Inflammatory macrophage treated with lipopolysaccharide for 4 hours (primary cell): Measurements from ENCODE around the gene GNAI3.

Experiments
- DNase-seq: peaks from one replicate; pipeline ENCODE4 v3.0.0-alpha.2; 2020

Gene GNAI3

GRCh38 chr1:109546311-109547109 lies 1.9 kb upstream of the GNAI3 start:
- DNase-seq, result peak; percentile 91

GRCh38 chr1:109547463-109548320 lies 723 bp upstream of the GNAI3 start:
- DNase-seq, result no peak

DNA sequence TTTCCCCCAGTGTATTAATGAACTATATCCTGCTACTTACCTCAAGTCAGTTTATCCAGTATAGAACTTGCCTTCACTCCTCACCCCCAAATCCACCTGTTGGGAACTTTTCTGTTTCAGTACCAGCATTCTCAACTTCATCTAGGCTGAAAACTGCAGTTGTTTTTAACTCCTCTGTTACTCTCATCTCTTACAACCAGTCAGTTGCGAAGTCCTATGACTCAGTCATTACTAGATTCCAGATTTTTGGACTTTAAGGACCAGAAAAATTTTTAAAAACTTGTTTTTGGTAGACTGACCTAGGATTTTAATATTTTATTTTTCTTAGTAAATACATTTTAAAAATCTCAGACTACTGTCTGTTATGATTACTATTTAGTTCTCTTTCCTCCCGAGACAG lies 8.1 kb downstream of the GNAI3 start:
- no peak for DNase-seq

GRCh38 chr1:109557520-109557919 lies 9.1 kb downstream of the GNAI3 start:
- no peak for DNase-seq

DNA sequence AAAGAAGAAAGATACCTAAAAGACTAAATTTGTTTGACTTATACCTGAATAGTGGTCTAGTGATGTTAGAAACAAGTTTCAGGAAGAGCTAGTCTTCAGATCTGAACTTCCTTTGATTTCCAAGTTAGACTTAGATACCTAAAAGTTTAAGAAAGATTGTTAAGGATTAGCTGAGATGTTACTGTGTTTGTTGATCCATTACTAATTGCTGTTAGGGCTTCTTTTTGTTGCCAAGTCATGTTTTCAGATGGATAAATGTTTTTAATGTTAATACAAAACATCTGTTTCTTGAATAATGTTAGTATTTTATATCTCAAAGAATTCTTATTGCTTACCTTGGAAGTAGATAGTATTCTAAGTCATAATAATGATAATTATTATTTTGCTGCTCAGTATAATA lies 11.6 kb downstream of the GNAI3 start:
- no peak for DNase-seq

- no peak for DNase-seq
Measured at GRCh38 chr1:109564194-109564878, 15.9 kb downstream of the GNAI3 start.

GRCh38 chr1:109565241-109565640 lies 16.8 kb downstream of the GNAI3 start:
- DNase-seq, result no peak

GRCh38 chr1:109566982-109567381 lies 18.6 kb downstream of the GNAI3 start:
- DNase-seq, result no peak

GRCh38 chr1:109567877-109568672 lies 19.7 kb downstream of the GNAI3 start:
- no peak for DNase-seq

DNA sequence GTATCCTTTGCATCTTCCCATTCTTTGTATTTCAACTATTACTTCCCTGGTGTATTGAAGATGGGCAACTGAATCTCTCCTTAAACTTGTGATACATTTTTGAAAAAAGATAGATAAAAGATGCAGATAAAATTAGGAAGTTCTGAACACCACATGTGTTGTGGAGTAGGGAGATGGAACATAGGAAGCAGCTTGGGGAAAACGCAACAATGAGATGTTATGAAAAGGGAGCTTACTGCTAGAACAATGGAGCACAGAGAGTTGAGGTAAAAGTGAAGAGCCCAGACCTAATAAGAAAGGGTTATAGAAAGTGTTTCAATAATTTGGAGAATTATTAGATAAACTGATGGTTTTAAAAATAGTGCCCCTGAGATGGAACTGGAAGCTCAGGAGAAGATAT lies 20.9 kb downstream of the GNAI3 start:
- no peak for DNase-seq

GRCh38 chr1:109570414-109570813 lies 22.0 kb downstream of the GNAI3 start:
- no peak for DNase-seq

GRCh38 chr1:109573785-109574184 lies 25.4 kb downstream of the GNAI3 start:
- DNase-seq, result peak; percentile 85

DNA sequence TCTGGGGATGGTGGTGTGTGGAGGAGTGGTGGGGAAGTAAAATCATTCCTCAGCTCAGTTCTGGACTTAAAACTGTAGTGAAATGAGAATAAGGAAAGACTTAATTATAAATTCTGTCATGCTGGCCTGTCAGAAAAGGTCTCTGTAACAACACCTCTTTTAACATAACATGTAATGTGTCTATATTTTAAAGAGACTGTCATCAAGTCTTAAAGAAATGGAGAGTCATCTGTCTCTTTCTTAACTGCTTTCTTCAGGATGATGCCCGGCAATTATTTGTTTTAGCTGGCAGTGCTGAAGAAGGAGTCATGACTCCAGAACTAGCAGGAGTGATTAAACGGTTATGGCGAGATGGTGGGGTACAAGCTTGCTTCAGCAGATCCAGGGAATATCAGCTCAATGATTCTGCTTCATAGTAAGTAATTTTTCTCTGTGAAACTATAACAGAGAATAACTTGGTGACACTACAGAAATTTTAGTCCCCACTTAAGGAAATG lies 30.6 kb downstream of the GNAI3 start:
- no peak for DNase-seq

GRCh38 chr1:109579491-109579890 lies 31.1 kb downstream of the GNAI3 start:
- DNase-seq, result no peak

GRCh38 chr1:109582021-109582420 lies 33.6 kb downstream of the GNAI3 start:
- DNase-seq, result no peak

DNA sequence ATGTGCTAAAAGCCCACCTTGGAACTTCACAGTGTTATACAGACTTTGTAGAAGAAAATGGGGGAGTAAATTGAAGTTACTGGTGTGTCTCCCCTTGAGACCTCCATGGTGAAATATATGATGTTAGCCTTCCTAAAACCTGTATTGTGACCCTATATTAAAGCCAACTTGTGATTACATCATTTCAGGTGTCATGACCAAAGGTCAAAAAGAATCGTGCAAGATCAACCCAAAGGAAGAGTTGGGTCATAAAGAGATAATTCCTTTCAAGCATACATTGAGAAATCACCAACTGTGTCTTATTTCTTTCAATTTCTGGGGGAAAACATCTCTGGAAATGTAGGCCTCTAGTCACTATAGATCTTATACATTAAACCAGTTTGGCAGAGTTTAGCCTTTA lies 36.4 kb downstream of the GNAI3 start:
- DNase-seq, result no peak

GRCh38 chr1:109586055-109586454 lies 37.6 kb downstream of the GNAI3 start:
- DNase-seq, result no peak

DNA sequence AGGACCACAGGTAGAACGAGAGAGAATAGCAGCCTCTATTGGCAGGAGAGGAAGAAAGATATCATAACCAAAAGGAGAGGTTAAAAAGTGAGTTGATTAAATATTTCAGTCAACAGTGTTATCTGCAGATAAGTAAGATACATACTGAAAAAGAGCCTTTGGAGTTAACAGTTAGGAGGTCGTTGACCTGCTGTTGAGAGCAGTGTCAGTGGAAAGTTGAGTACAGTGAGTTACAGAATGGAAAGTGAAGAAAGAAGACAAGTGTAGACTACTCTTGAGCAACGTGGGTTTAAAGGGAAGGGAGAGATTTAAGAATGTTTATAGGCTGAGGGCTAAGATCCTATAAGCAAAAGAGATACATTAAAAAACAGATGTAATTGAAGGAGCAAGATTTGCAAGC lies 40.8 kb downstream of the GNAI3 start:
- peak; percentile 22 for DNase-seq

DNA sequence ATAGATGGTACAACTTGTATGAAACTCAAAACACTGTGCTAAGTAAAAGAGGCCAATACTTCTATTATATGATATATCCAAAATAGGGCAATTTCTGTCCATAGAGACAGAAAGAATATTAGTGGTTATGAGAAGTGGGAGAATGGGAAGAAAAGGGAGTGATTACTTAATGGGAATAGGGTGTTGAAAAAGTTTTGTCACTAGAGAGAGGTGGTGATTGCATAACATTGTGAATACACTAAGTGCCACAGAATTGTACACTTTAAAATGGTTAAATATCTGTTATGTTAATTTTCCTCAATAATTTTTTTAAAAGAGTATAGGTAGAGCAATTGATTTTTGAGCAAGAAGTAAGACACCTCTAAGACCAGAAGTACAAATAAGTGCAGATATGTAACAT lies 41.3 kb downstream of the GNAI3 start:
- DNase-seq, result no peak

DNA sequence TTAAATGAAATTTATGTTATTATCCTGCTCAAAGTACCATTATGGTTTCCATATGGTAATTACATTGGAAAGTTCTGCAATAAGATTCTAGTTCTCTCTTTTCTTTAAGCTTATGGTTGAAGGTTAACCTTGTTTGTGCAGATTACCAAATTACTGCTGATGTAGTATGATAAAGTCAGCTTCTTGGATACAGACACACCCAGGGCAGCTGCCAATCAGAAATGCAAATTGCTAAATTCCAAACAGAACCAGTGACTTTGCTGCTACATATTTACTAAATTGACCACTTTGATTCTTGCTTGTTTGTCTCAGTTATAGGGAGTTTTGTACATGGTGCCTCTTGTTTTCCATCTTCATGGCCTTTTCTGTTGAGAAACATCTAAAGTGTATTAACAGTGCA lies 44.5 kb downstream of the GNAI3 start:
- DNase-seq, result no peak

DNA sequence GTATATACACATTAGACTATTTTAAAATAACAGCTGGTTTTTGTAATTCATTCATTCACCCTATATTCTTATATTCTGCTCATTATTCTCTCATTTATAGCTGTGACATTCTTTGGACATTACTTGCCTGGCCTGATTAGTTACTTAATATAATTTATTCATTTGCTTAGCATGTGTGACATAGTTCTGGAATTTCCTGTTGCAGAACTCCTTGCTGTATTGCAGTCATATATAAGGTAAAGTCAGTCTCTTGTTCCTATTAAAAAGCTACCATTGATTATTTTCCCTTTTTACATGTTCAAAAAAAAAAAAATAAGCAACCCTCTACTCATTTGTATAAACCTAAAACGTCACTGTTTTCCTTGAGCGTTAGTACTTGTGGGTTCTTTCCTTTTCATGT lies 47.1 kb downstream of the GNAI3 start:
- no peak for DNase-seq

GRCh38 chr1:109598156-109598555 lies 49.7 kb downstream of the GNAI3 start:
- DNase-seq, result no peak

DNA sequence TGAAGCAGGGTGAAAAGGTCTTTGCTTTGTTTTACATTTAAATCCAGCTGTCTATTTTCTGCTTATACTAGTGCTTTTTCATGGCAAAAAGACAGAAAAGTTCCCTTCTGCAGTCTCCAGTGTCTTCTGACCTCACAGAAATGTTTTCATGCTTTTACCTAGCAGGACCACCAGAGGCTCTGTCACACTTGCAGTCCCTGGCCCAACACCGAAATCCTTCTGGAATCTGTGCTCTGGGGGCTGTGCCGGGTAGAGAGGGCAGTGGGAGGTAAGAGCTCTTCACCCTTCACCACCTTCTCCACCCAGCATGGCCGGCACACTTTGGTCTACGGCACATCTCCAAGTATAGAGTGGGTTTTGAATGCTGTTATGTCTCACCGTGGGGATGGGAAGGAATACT lies 50.2 kb downstream of the GNAI3 start:
- DNase-seq, result no peak
